Adrenal gland (tissue), 5 donors: Measurements from ENCODE around the gene YKT6.

Experiments
- POLR2A ChIP-seq, 2 donors: fragments of 450-650 bp; IDR thresholded peaks; one replicate each; pipeline ENCODE4 v1.6.1; 2017; ENCODE audit warnings: antibody characterized with exemption in 2 of 2, mild to moderate bottlenecking in 2 of 2, moderate library complexity in 1 of 2
- TF ChIP-seq, protein P1 (sequence below), 6 experiments: fragments of 450-650 bp in 4 of 6; fragments of 200-600 bp in 2 of 6; sonication (generic) in 1 of 6; IDR thresholded peaks; 1 replicate in 5 of 6; 2 replicates in 1 of 6; pipeline versions ENCODE4 v1.5.1 to v1.8.0; 2016 to 2021; ENCODE audit warnings: antibody characterized with exemption in 6 of 6, mild to moderate bottlenecking in 2 of 6, moderate library complexity in 1 of 6
- donor health status: DM: no; HTN: no; CAD: no.

GRCh38 chr7:44189286-44189992 is 11.3 kb upstream of the YKT6 start, which contains the start of gene GCK:
- TF ChIP-seq, protein P1, sequence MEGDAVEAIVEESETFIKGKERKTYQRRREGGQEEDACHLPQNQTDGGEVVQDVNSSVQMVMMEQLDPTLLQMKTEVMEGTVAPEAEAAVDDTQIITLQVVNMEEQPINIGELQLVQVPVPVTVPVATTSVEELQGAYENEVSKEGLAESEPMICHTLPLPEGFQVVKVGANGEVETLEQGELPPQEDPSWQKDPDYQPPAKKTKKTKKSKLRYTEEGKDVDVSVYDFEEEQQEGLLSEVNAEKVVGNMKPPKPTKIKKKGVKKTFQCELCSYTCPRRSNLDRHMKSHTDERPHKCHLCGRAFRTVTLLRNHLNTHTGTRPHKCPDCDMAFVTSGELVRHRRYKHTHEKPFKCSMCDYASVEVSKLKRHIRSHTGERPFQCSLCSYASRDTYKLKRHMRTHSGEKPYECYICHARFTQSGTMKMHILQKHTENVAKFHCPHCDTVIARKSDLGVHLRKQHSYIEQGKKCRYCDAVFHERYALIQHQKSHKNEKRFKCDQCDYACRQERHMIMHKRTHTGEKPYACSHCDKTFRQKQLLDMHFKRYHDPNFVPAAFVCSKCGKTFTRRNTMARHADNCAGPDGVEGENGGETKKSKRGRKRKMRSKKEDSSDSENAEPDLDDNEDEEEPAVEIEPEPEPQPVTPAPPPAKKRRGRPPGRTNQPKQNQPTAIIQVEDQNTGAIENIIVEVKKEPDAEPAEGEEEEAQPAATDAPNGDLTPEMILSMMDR (IDR thresholded peaks at IDR 0.05), result no peak
- no peak for TF ChIP-seq POLR2A (IDR thresholded peaks at IDR 0.05)
